Endothelial cell of umbilical vein (primary cell): ENCODE data around the gene FMNL2.

ENCODE experiments used
- CTCF ChIP-seq, 2 donors: IDR thresholded peaks; 1 replicate in 1 of 2; 2 replicates in 1 of 2; pipeline ENCODE4 v1.5.1; 2011; ENCODE audit warnings: low read length in 2 of 2, mild to moderate bottlenecking in 2 of 2, moderate library complexity in 2 of 2, control low read depth in 1 of 2, inconsistent platforms in 1 of 2, low read depth in 1 of 2; ENCODE audit not compliant: insufficient read depth in 1 of 2; ENCODE audit errors: extremely low read depth in 1 of 2
- EZH2 ChIP-seq: IDR thresholded peaks from 2 replicates; pipeline ENCODE4 v1.6.1; 2012; ENCODE audit warnings: borderline replicate concordance, low read depth, mild to moderate bottlenecking, moderate library complexity, low read length, inconsistent platforms; ENCODE audit not compliant: severe bottlenecking
- JUN ChIP-seq: IDR thresholded peaks from 2 replicates; pipeline ENCODE4 v1.6.1; 2011; ENCODE audit warnings: borderline replicate concordance, low read depth; ENCODE audit not compliant: insufficient read length, insufficient read depth
- MAX ChIP-seq: IDR thresholded peaks from 2 replicates; pipeline ENCODE4 v1.6.1; 2011; ENCODE audit not compliant: insufficient read depth, insufficient read length
- MYC ChIP-seq: IDR thresholded peaks from one replicate; pipeline ENCODE4 v1.6.1; 2011; ENCODE audit warnings: mild to moderate bottlenecking, low read depth, low read length
- POLR2A ChIP-seq: IDR thresholded peaks from 2 replicates; pipeline ENCODE4 v1.6.1; 2012; ENCODE audit warnings: low read depth, mild to moderate bottlenecking, control low read depth, low read length

GRCh38 chr2:152349416-152349815, 14.4 kb downstream of the FMNL2 start:
- TF ChIP-seq CTCF (IDR thresholded peaks at IDR 0.05; ENCODE audit: extremely low read depth in 1 of 2, insufficient read depth in 1 of 2, low read depth in 1 of 2, low read length in 2 of 2) (no peak), EZH2 (no peak), POLR2A (no peak), MAX (no peak), JUN (no peak), MYC (no peak)
